AG20443 (cell line): ENCODE results near the gene IFIT5.
"Not testable (repeated sequence)": the region's sequence is repeated elsewhere in the genome, so short reads cannot be mapped to it uniquely, and the experiment has no call there.

ENCODE experiments used
- DNase-seq: peaks from one replicate; pipeline ENCODE4 v3.0.0; 2012; ENCODE audit warnings: low spot score, mixed read lengths

The IFIT5 gene, protein sequence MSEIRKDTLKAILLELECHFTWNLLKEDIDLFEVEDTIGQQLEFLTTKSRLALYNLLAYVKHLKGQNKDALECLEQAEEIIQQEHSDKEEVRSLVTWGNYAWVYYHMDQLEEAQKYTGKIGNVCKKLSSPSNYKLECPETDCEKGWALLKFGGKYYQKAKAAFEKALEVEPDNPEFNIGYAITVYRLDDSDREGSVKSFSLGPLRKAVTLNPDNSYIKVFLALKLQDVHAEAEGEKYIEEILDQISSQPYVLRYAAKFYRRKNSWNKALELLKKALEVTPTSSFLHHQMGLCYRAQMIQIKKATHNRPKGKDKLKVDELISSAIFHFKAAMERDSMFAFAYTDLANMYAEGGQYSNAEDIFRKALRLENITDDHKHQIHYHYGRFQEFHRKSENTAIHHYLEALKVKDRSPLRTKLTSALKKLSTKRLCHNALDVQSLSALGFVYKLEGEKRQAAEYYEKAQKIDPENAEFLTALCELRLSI

DNA sequence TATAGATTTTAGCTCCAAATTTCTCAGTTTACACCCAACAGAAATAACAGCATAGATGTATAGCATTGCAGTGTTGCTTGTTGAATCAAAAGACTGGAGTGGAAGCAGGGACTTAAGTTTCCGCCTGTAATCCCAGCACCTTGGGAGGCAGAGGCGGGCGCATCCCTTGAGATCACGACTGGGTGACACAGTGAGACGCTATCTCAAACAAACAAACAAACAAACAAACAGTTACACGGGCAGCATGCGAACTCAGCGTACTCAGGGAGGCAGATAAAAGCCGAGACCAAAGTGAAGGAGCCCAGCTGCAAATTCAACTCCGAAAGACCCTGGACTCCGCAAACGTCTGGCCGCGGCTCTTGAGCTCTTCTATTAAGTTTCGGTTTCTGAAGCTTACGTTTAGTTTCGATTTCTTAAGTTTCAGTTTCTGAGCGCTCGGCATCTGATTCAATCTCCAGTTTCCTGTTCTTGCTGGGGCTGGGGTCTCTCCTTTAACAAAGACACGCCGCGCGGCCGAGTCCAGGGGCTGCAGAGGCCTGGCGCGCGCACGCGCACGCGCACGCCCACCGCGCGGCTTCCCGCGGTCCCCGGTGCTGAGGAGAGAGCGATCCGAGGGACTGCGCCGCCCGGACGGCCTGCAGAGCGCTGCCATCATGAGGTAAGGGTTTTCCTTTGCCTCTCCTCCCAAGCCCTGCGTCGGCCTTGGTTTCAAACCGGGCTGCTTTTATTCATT lies at the start of gene IFIT5:
Gene IFIT5, plus strand, starts transcription at position 423 of the 733 bp plus-strand sequence. Its CDS starts 231 bp downstream, at position 654.
- peak; percentile 91 for DNase-seq

DNA sequence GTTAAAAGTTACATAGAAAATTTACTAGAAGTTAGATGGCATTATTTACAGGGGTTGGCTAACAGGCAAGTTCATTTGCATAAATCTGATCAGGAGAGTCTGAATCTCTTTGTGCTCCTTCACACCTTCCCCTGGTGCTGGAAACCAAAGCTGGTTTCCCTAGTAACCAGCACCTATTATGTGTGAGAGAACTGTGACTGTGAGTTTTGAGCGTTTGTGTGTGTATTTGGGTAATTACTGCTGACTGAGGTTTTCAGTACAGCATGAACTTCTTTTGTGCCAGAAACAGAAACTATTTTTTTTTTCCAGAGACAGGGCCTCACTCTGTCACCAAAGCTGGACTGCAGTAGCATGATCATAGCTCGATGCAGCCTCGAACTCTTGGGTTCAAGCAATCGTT lies 46.8 kb upstream of the IFIT5 start:
- no peak for DNase-seq

- no peak for DNase-seq
These were observed 46.2 kb upstream of the IFIT5 start for GRCh38 chr10:89368129-89368528.

GRCh38 chr10:89369156-89370105 lies 44.9 kb upstream of the IFIT5 start:
- DNase-seq, result peak; percentile 51

GRCh38 chr10:89371079-89371478 lies 43.3 kb upstream of the IFIT5 start:
- no peak for DNase-seq

DNA sequence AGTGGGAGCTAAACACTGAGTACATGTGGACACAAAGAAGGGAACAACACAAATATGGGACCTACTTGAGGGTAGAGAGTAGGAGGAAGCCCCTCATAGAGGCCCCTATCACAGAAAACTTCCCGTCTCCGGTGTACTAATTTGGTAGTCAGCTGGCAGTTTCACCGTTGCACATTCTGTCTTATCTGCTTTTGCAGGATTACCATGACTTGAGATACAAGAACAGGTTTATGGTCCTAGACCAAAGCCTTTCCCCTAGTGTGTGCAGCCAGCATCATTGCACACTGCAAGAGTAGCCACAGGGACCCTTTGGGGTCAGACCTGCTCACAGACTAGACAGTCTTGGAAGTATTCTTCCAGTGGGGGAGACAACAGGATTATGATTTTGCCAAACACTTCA lies 42.4 kb upstream of the IFIT5 start:
- no peak for DNase-seq

DNA sequence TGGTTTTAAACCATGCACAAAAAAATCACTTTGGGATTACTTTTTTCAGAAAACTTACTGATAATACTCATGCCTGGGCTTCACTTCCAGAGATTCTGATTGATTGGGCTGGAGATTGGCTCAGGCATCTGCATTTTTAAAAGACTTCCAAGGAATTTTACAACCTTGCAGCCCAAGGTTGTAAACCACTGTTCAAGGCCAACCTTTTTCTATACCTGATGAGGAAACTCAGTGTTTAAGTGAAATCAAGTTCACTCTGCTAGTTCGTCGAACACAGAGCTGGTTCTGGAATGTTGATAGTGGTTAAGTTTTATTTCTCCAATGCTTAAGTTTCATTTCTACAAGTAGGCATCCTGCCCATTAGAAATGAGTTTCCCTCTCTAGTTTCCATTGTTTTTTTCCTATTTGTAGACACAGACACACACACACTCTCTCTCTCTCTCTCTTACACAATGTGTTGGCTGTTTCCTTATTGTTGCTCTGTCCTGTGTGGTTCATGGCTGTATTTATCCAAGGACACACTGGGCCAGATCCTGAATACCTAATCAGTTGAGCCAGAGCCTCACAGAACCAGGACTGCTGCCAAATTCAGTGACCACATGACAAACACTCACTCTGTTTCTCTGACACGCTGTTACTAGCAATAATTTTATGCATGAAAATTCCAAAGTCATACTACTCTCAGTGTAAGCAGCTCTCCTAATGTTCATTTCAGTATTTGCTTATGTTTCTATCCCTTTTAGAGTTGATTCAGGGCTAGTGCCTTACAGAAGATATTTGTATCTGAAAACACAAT lies 40.3 kb upstream of the IFIT5 start:
- peak; percentile 88 for DNase-seq

- DNase-seq, result no peak
These were observed 39.6 kb upstream of the IFIT5 start for GRCh38 chr10:89374713-89375141.

GRCh38 chr10:89377705-89378637 lies 36.4 kb upstream of the IFIT5 start, which contains the start of gene IFIT1B:
IFIT1B (plus strand) TSS chr10:89378056; CDS start chr10:89378136, 80 bp downstream.
- DNase-seq, result no peak

DNA sequence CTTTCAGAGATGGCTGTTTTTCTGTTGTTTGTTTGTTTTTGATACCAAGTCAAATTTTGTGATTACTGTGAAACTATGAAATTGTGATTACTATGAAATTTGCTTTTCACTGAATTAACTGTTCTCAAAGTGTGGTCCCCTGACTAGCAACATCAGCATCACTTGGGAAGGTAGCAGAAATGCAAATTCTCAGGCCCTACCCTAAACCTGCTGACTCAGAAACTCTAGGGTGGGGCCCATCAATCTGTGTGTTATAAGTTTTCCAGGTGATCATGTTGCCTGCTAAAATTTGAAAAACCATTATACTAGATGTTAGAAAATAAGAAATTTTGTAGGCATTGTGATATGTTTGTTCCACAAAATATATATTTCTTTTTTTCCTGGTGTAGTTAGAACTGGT lies 35.3 kb upstream of the IFIT5 start:
- no peak for DNase-seq

DNA sequence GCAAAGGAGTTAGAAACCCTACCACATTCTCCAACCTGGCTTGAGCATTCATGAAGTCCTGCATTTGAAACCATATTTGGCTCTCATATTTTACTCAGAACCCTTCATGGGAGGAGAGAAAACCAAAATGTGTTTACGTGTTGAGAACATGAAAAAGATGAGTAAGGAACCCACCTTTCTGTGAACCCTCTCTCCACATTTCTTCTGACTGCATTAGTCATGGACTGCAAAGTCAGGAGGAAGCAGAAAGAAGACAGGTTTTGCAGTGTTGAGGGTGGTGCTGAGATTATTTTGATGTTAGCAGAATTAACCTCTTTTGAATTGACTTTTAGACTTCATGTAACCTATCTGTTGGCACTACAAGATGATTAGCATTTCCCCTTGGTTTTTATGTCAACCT lies 31.6 kb upstream of the IFIT5 start:
- no peak for DNase-seq

- no peak for DNase-seq
These were observed 29.7 kb upstream of the IFIT5 start for GRCh38 chr10:89384474-89385340.

GRCh38 chr10:89388806-89389205 lies 25.6 kb upstream of the IFIT5 start:
- no peak for DNase-seq

- DNase-seq, result peak; percentile 20
These were observed 25.1 kb upstream of the IFIT5 start for GRCh38 chr10:89389254-89389653.

GRCh38 chr10:89390476-89391225 lies 23.7 kb upstream of the IFIT5 start:
- no peak for DNase-seq

DNA sequence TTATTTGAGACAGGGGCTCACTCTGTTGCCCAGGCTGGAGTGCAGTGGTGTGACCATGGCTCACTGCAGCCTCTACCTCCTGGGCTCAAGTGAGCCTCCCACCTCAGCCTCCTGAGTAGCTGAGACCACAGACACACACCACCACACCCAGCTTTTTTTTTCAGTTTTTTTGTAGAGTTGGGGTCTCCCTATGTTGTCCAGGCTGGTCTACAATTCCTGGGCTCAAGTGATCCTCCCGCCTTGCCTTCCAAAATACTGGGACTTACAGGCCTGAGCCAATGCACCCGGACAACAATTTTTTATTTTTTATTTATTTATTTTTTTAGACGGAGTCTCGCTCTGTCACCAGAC lies 23.2 kb upstream of the IFIT5 start:
- DNase-seq, result not testable (repeated sequence)

DNA sequence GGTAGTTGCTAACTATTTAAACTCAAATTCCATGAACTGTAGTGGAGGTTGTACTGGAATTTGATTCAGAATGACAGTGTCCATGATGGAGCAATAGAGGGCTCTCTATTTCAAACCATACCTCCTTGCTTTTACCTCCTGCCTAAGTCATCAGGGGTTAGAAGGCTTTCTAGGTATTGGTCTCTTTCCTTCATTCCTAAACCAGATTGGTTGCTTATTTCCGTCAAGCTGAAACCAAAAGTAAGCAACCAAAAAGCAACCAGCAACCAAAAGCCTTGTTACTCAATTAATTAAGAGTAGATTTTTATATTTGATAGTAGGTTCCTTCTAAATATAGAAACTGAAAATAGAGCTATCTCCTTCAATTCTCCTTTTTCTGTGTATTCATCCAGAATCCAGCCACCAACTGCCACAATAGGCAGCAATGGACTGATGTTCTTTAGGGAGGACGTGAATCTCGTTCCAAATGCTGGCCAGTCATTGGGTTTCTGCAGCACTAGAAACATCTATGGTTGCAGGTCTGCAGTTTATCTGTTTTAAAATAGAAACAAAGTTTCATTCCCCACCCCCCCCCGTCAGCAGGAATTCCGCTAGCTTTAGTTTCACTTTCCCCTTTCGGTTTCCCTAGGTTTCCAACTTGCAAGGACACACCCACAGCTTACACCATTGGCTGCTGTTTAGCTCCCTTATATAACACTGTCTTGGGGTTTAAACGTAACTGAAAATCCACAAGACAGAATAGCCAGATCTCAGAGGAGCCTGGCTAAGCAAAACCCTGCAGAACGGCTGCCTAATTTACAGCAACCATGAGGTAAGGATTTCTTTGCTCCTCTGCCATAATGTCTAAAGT lies 22.2 kb upstream of the IFIT5 start, which contains the start of gene IFIT1:
Gene IFIT1, plus strand, starts transcription at position 717 of the 850 bp plus-strand sequence. Its CDS starts 90 bp downstream, at position 807.
- peak; percentile 84 for DNase-seq
